Astrocyte (in vitro differentiated cells and primary cell): ENCODE measurements around the gene C15orf62. TPM values are rescaled to one million over a fixed set of nuclear protein-coding genes. Genes with fewer than 3 reads are reported as not detected.
A peak's percentile ranks its signal among the peaks of the same experiment; 100 is the strongest.

ENCODE experiments used
- DNase-seq: peaks from one replicate; pipeline ENCODE4 v3.0.0-alpha.2; 2010; ENCODE audit warnings: low read depth
- FAIRE-seq: peaks from 2 replicates; lab custom pipeline; 2011; peaks lifted over from hg19 to GRCh38; lab: Jason Lieb, UNC
- H2AFZ ChIP-seq: 2 replicates; pipeline ENCODE4 v1.6.0; 2012; ENCODE audit warnings: low read depth, low read length, inconsistent platforms
- H3K27ac ChIP-seq: 2 replicates; pipeline ENCODE4 v1.5.1; 2011; ENCODE audit warnings: low read depth, low read length, inconsistent platforms
- H3K27me3 ChIP-seq: 2 replicates; pipeline ENCODE4 v1.6.0; 2011; ENCODE audit warnings: low read length, inconsistent platforms; ENCODE audit not compliant: insufficient read depth
- H3K36me3 ChIP-seq: 2 replicates; pipeline ENCODE4 v1.5.1; 2011; ENCODE audit warnings: low read length, inconsistent platforms; ENCODE audit not compliant: insufficient read depth
- H3K4me1 ChIP-seq: 2 replicates; pipeline ENCODE4 v1.5.1; 2011; ENCODE audit warnings: low read length, inconsistent platforms; ENCODE audit not compliant: insufficient read depth
- H3K4me2 ChIP-seq: 2 replicates; pipeline ENCODE4 v1.6.0; 2012; ENCODE audit warnings: low read length, inconsistent platforms
- H3K4me3 ChIP-seq: 2 replicates; pipeline ENCODE4 v1.5.1; 2011; ENCODE audit warnings: low read depth, mild to moderate bottlenecking, low read length, inconsistent platforms; ENCODE audit not compliant: insufficient read depth
- H3K79me2 ChIP-seq: 2 replicates; pipeline ENCODE4 v1.6.0; 2012; ENCODE audit warnings: mild to moderate bottlenecking, low read length, inconsistent platforms; ENCODE audit not compliant: insufficient read depth
- H3K9ac ChIP-seq: 2 replicates; pipeline ENCODE4 v1.6.0; 2012; ENCODE audit warnings: mild to moderate bottlenecking, low read length, inconsistent platforms
- H3K9me3 ChIP-seq: 2 replicates; pipeline ENCODE4 v1.5.1; 2012; ENCODE audit warnings: low read depth, mild to moderate bottlenecking, low read length, inconsistent platforms; ENCODE audit not compliant: insufficient read depth
- H4K20me1 ChIP-seq: 2 replicates; pipeline ENCODE4 v1.6.0; 2012; ENCODE audit warnings: low read length, inconsistent platforms; ENCODE audit not compliant: insufficient read depth
- H3K27ac Mint-ChIP-seq: one replicate; pipeline ENCODE4 v1.8.0; 2021; ENCODE audit warnings: mild to moderate bottlenecking, mixed read lengths; ENCODE audit not compliant: unreplicated experiment
- H3K27me3 Mint-ChIP-seq: one replicate; pipeline ENCODE4 v1.8.0; 2021; ENCODE audit warnings: low read depth, mixed read lengths; ENCODE audit not compliant: unreplicated experiment
- H3K36me3 Mint-ChIP-seq: one replicate; pipeline ENCODE4 v1.8.0; 2021; ENCODE audit warnings: low read depth, mixed read lengths; ENCODE audit not compliant: unreplicated experiment
- H3K4me1 Mint-ChIP-seq: one replicate; pipeline ENCODE4 v1.8.0; 2021; ENCODE audit warnings: low read depth, mixed read lengths; ENCODE audit not compliant: unreplicated experiment
- H3K4me3 Mint-ChIP-seq: one replicate; pipeline ENCODE4 v1.8.0; 2021; ENCODE audit warnings: mild to moderate bottlenecking, moderate library complexity, mixed read lengths; ENCODE audit not compliant: unreplicated experiment
- H3K9me3 Mint-ChIP-seq: one replicate; pipeline ENCODE4 v1.8.0; 2021; ENCODE audit warnings: mild to moderate bottlenecking, mixed read lengths; ENCODE audit not compliant: unreplicated experiment
- EZH2 ChIP-seq: IDR thresholded peaks from 2 replicates; pipeline ENCODE4 v1.6.1; 2012; ENCODE audit warnings: mild to moderate bottlenecking, low read length, inconsistent platforms; ENCODE audit not compliant: insufficient read depth
- total RNA-seq: library from RNA; stranded (reverse); gene quantifications from 2 replicates; pipeline ENCODE4 v1.2.1, GENCODE V29; 2021
- TF ChIP-seq, protein P1 (sequence below): IDR thresholded peaks from 2 replicates; pipeline ENCODE4 v1.5.1; 2011; ENCODE audit warnings: low read depth, mild to moderate bottlenecking, inconsistent platforms, low read length, moderate library complexity; ENCODE audit not compliant: insufficient read depth

Gene C15orf62
- total RNA-seq, 1 donor from 2014 or later = not detected

DNA sequence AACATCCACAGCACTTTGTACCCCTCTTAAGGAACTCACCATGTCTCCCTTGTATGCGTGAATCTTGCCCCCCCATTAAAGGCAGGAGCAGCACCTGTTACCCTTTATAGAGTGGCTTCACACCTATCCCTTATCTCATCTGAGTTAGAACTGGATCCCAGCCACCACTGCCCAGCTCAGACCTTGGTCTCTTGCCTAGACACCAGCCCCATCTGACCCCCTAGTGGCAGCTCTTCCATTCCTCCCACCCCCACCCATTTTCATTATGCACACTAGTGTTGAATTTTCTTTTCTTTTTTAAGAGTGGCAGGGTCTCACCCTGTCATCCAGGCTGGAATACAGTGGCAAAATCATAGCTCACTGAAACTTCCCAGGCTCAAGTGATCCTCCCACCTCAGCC is 33.9 kb downstream of the C15orf62 start:
- Histone ChIP-seq H4K20me1 (peaks cover 19% of the 10 kb centered on the region), H3K9ac (no peak overlapping the region), H2AFZ (no peak overlapping the region), H3K36me3 (no peaks in the 10 kb centered on the region), H3K79me2 (peaks cover 59% of the 10 kb centered on the region), H3K27ac (no peak overlapping the region), H3K27me3 (no peaks in the 10 kb centered on the region), H3K9me3 (no peaks in the 10 kb centered on the region), H3K4me3 (no peak overlapping the region), H3K4me2 (no peak overlapping the region), H3K4me1 (peaks cover 14% of the 10 kb centered on the region)
- no peaks in the 10 kb centered on the region for H3K9me3 Mint-ChIP-seq
- H3K4me1 Mint-ChIP-seq = peaks cover 8% of the 10 kb centered on the region
- no peak overlapping the region for H3K4me3 Mint-ChIP-seq
- H3K27me3 Mint-ChIP-seq = no peaks in the 10 kb centered on the region
- FAIRE-seq (no peak), DNase-seq (no peak)
- H3K27ac Mint-ChIP-seq = no peak overlapping the region
- TF ChIP-seq, protein P1, sequence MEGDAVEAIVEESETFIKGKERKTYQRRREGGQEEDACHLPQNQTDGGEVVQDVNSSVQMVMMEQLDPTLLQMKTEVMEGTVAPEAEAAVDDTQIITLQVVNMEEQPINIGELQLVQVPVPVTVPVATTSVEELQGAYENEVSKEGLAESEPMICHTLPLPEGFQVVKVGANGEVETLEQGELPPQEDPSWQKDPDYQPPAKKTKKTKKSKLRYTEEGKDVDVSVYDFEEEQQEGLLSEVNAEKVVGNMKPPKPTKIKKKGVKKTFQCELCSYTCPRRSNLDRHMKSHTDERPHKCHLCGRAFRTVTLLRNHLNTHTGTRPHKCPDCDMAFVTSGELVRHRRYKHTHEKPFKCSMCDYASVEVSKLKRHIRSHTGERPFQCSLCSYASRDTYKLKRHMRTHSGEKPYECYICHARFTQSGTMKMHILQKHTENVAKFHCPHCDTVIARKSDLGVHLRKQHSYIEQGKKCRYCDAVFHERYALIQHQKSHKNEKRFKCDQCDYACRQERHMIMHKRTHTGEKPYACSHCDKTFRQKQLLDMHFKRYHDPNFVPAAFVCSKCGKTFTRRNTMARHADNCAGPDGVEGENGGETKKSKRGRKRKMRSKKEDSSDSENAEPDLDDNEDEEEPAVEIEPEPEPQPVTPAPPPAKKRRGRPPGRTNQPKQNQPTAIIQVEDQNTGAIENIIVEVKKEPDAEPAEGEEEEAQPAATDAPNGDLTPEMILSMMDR = no peak
- TF ChIP-seq EZH2 = no peak
- H3K36me3 Mint-ChIP-seq = peaks cover 1% of the 10 kb centered on the region

DNA sequence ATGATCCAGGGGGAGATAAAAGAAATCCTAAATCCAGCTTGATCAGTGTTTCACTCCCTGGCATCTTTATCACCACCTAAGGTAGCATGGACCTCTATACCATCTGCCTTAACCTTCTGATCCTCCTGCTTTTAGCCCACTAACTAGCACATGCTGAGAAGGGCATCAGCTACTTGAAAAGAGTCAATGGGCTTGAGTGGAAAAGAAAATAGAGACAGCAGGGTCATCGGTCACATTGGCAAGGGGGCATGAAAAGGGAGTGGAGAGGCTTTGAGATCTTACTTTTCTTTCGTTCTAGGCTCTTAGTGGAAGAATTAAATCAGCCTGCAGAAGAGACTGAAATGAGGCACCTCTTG is 36.9 kb downstream of the C15orf62 start:
- peaks cover 4% of the 10 kb centered on the region for H3K36me3 ChIP-seq
- H3K27ac Mint-ChIP-seq = peak overlapping the region; percentile 84
- no peaks in the 10 kb centered on the region for H3K27me3 ChIP-seq
- no peak for FAIRE-seq
- peaks cover 19% of the 10 kb centered on the region for H4K20me1 ChIP-seq
- DNase-seq = no peak
- H3K4me3 Mint-ChIP-seq = peak overlapping the region; percentile 92
- H3K4me1 Mint-ChIP-seq = peaks cover 8% of the 10 kb centered on the region
- H3K79me2 ChIP-seq = peaks cover 55% of the 10 kb centered on the region
- H2AFZ ChIP-seq = peak overlapping the region; percentile 99
- peak overlapping the region; percentile 88 for H3K4me2 ChIP-seq
- H3K9ac ChIP-seq = peak overlapping the region; percentile 93
- H3K4me1 ChIP-seq = peaks cover 14% of the 10 kb centered on the region
- H3K9me3 Mint-ChIP-seq = no peaks in the 10 kb centered on the region
- H3K4me3 ChIP-seq = peak overlapping the region; percentile 97
- H3K9me3 ChIP-seq = no peaks in the 10 kb centered on the region
- no peaks in the 10 kb centered on the region for H3K27me3 Mint-ChIP-seq
- H3K36me3 Mint-ChIP-seq = no peaks in the 10 kb centered on the region
- peak overlapping the region; percentile 79 for H3K27ac ChIP-seq
- no peak for TF ChIP-seq EZH2
- TF ChIP-seq, protein P1 = no peak

DNA sequence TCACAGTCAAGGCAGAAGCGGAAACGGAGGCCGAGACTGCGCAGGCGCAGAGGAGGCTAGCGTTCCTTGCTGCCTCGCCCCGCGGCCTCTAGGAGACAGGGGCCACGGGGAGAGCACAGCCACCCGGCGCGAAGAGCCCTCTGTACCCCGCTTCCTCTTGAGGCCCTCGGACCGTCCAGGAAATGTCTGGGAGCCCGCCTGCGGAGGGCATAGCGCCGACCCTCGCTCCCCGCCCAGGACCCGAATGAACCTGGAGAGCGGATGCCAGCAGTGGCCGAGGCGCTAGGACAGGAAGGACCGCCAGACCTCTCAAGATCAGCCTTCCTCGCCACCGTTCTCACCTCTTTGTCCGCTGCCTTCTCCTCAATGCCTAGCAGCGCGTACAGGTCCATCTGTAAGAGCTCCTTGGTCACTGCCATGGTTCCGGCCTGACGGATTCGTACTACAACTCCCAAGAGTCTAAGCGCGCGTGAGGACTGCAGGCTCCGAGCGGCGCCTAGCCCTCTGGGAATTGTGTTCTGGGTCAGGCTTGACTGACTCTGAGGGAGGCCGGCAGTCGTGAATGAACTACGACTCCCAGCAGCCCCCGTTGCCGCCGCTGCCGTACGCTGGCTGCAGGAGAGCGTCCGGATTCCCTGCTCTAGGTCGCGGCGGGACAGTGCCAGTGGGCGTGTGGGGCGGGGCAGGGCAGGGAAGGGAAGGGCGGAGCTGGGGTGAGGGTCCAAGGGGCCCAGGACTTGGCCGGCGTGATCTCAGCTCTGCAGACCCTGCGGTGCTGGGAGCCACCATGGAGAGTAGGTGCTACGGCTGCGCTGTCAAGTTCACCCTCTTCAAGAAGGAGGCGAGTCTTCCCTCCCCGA is 37.5 kb downstream of the C15orf62 start, which contains the start of the genes DNAJC17 and ZFYVE19:
TSS of gene DNAJC17 (minus strand) at position 446 of the 860 bp plus-strand sequence. CDS start at position 419, 27 bp downstream.
TSS of gene ZFYVE19 (plus strand) at position 62 of the 860 bp plus-strand sequence. CDS start at position 563, 501 bp downstream.
- H3K4me3 ChIP-seq = peak within 1 kb of the TSS; percentile 97
- H3K9ac ChIP-seq = peak within 1 kb of the TSS; percentile 93
- peak within 1 kb of the TSS; percentile 79 for H3K27ac ChIP-seq
- Mint-ChIP-seq H3K4me3 (peak within 1 kb of the TSS; percentile 92), H3K27me3 (no peaks in the 10 kb centered on the region), H3K27ac (peak within 1 kb of the TSS; percentile 84), H3K36me3 (no peaks in the 10 kb centered on the region), H3K9me3 (no peaks in the 10 kb centered on the region), H3K4me1 (peaks cover 8% of the 10 kb centered on the region)
- H3K79me2 ChIP-seq = peaks cover 49% of the 10 kb centered on the region
- DNase-seq (peak; percentile 94), FAIRE-seq (peak; percentile 55)
- H4K20me1 ChIP-seq = peaks cover 15% of the 10 kb centered on the region
- H3K9me3 ChIP-seq = no peaks in the 10 kb centered on the region
- H3K4me2 ChIP-seq = peak within 1 kb of the TSS; percentile 88
- no peaks in the 10 kb centered on the region for H3K27me3 ChIP-seq
- TF ChIP-seq, protein P1 = no peak
- TF ChIP-seq EZH2 = no peak
- H3K4me1 ChIP-seq = peaks cover 14% of the 10 kb centered on the region
- peak within 1 kb of the TSS; percentile 99 for H2AFZ ChIP-seq
- H3K36me3 ChIP-seq = peaks cover 4% of the 10 kb centered on the region
